Smooth muscle cell (in vitro differentiated cells): ENCODE data around the gene PHF14. TPM values are rescaled to one million over a fixed set of nuclear protein-coding genes. Genes with fewer than 3 reads are reported as not detected.

Source experiments
- DNase-seq: peaks from one replicate; lab custom pipeline; 2025; ENCODE audit not compliant: unreplicated experiment; lab: John Stamatoyannopoulos, UW
- H2AFZ ChIP-seq: fragments of 200-600 bp; sonication (generic); 2 replicates; pipeline ENCODE4 v1.6.0; 2016; ENCODE audit warnings: antibody characterized with exemption, low read depth, mild to moderate bottlenecking
- H3F3A ChIP-seq: fragments of 200-600 bp; sonication (generic); 2 replicates; pipeline ENCODE4 v1.6.0; 2017; ENCODE audit warnings: antibody characterized with exemption, low read depth
- H3K27ac ChIP-seq: fragments of 200-600 bp; sonication (generic); 2 replicates; pipeline ENCODE4 v1.5.1; 2016; ENCODE audit warnings: low read depth, mild to moderate bottlenecking
- H3K27me3 ChIP-seq: fragments of 200-600 bp; sonication (generic); 2 replicates; pipeline ENCODE4 v1.6.1; 2016; ENCODE audit warnings: low read depth, mild to moderate bottlenecking
- H3K36me3 ChIP-seq: fragments of 200-600 bp; sonication (generic); 2 replicates; pipeline ENCODE4 v1.5.1; 2016; ENCODE audit warnings: low read depth
- H3K4me1 ChIP-seq: fragments of 200-600 bp; sonication (generic); 2 replicates; pipeline ENCODE4 v1.5.1; 2016; ENCODE audit warnings: low read depth
- H3K4me2 ChIP-seq: fragments of 200-600 bp; sonication (generic); 2 replicates; pipeline ENCODE4 v1.6.0; 2016; ENCODE audit warnings: mild to moderate bottlenecking
- H3K4me3 ChIP-seq: fragments of 200-600 bp; sonication (generic); 2 replicates; pipeline ENCODE4 v1.5.1; 2016; ENCODE audit warnings: mild to moderate bottlenecking
- H3K79me2 ChIP-seq: fragments of 200-600 bp; sonication (generic); 2 replicates; pipeline ENCODE4 v1.6.0; 2016; ENCODE audit warnings: low read depth, mild to moderate bottlenecking
- H3K9ac ChIP-seq: fragments of 200-600 bp; sonication (generic); 2 replicates; pipeline ENCODE4 v1.6.0; 2016; ENCODE audit warnings: low read depth
- H3K9me3 ChIP-seq: fragments of 200-600 bp; sonication (generic); replicated peaks from 2 replicates; pipeline ENCODE4 v1.5.1; 2016; ENCODE audit warnings: low read depth
- H4K20me1 ChIP-seq: fragments of 200-600 bp; sonication (generic); 2 replicates; pipeline ENCODE4 v1.6.0; 2016; ENCODE audit warnings: low read depth
- WGBS: methylation state at CpG from one replicate; pipeline ENCODE4 v1.1.7; 2016; ENCODE audit warnings: low lambda C conversion rate; 5-methylcytosine and 5-hydroxymethylcytosine counted together
- polyA plus RNA-seq: library from polyadenylated mRNA; unstranded; fragments of >200 nt; fragmentation: Nextera tagmentation; extraction: Ambion mirVana; gene quantifications from 2 replicates; pipeline ENCODE4 v1.2.1, GENCODE V29; 2016
- total RNA-seq: library from RNA; depleted of rRNA; stranded (reverse); fragments of >200 nt; gene quantifications from 2 replicates; pipeline ENCODE4 v1.2.3, GENCODE V29; 2014
- TF ChIP-seq, protein P1 (sequence below): fragments of 200-600 bp; sonication (generic); IDR thresholded peaks from 2 replicates; pipeline ENCODE4 v1.5.1; 2017; ENCODE audit warnings: borderline replicate concordance, mild to moderate bottlenecking, antibody characterized with exemption; ENCODE audit not compliant: insufficient read depth, poor library complexity, severe bottlenecking

Gene PHF14
- total and polyA plus RNA-seq, 2 experiments from 2014 or later: 13.2 to 29.2 TPM

DNA sequence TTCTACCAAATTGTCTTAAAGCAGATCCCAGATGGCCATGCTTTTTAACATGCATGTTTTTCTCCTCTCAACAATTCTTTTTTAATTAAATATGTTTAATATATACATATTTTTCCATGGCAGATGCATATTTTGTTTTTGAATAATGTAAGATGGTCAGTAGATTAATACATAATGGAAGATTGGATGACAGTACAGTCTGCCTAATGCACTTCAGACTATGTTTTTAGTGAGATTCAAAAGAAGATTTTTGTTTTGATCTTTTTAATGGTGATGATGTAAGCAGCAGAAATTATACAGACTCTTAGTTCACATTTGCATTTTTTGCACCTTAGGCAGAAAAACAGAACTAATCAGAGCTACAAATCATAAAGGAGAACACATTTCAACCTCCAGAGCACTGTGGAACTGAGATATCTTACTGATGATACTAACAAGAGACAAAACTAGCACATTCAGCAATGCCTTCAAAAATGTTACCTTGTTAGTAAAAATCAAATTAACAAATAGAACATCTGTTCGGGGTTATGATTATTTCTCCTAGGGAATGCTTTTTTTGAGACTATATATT lies 203.4 kb downstream of the PHF14 start:
- H3K27me3 ChIP-seq: no peaks in the 10 kb centered on the region

DNA sequence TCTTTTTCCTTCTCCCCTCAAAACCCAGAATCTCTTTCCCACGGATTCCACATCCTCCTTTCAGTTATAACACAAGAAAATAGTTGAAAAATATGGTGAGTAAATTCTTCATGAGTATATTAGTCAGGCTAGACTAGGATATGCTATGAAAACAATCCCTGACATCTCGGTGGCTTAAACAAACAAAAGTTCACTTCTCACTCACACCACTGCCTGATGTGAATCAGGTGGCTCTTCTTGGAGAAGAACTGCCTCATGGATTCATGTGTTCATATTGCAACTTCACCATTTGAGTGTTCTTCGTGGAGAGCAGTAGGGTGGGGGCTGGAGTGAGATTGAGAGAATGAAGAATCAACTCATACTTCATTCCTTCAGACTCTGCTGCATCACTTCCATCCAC lies 204.1 kb downstream of the PHF14 start:
- Histone ChIP-seq H3K27ac (no peak overlapping the region), H3F3A (no peaks in the 10 kb centered on the region), H4K20me1 (no peaks in the 10 kb centered on the region), H3K9me3 (no peaks in the 10 kb centered on the region), H3K4me2 (no peak overlapping the region), H3K27me3 (no peaks in the 10 kb centered on the region), H3K4me1 (no peaks in the 10 kb centered on the region), H3K36me3 (no peaks in the 10 kb centered on the region), H2AFZ (no peak overlapping the region), H3K79me2 (no peaks in the 10 kb centered on the region), H3K9ac (no peak overlapping the region), H3K4me3 (no peak overlapping the region)
- 87% methylated on average over 3 of the region's 3 CpGs for WGBS
- DNase-seq: no peak
- TF ChIP-seq, protein P1, sequence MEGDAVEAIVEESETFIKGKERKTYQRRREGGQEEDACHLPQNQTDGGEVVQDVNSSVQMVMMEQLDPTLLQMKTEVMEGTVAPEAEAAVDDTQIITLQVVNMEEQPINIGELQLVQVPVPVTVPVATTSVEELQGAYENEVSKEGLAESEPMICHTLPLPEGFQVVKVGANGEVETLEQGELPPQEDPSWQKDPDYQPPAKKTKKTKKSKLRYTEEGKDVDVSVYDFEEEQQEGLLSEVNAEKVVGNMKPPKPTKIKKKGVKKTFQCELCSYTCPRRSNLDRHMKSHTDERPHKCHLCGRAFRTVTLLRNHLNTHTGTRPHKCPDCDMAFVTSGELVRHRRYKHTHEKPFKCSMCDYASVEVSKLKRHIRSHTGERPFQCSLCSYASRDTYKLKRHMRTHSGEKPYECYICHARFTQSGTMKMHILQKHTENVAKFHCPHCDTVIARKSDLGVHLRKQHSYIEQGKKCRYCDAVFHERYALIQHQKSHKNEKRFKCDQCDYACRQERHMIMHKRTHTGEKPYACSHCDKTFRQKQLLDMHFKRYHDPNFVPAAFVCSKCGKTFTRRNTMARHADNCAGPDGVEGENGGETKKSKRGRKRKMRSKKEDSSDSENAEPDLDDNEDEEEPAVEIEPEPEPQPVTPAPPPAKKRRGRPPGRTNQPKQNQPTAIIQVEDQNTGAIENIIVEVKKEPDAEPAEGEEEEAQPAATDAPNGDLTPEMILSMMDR: no peak

More for the DNA sequence above, 203.4 kb downstream of the PHF14 start:
- H3K4me3 ChIP-seq: no peak overlapping the region
- H3K4me1 ChIP-seq: no peaks in the 10 kb centered on the region
- H3K27ac ChIP-seq: no peak overlapping the region
- TF ChIP-seq, protein P1: no peak
- DNase-seq: no peak
- H3K9ac ChIP-seq: no peak overlapping the region
- H3K4me2 ChIP-seq: no peak overlapping the region
- WGBS: 96% methylated on average over 1 of the region's 1 CpG
- no peaks in the 10 kb centered on the region for H3K79me2 ChIP-seq
- H3K36me3 ChIP-seq: no peaks in the 10 kb centered on the region
- no peaks in the 10 kb centered on the region for H4K20me1 ChIP-seq
- H3K9me3 ChIP-seq: no peaks in the 10 kb centered on the region
- no peak overlapping the region for H2AFZ ChIP-seq
- no peaks in the 10 kb centered on the region for H3F3A ChIP-seq

DNA sequence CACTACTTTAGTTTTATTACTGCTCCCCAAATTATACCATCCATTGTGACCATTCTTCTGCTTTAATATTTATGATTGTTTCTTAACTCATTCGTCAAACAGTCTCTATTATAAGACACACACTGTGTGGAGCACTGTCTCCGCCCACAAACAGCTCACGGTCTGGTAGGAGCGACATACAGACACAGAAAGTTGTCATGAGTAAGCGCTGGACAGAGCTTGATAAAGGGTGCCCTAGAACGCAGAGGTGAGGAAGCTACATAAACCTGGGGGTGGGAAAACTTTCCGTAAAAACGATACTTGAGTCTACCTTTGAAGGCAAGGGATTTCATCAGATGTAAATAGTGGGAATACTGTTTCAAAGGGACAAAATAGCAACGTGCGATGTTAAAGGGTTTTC lies 207.9 kb downstream of the PHF14 start:
- H3K27me3 ChIP-seq: no peaks in the 10 kb centered on the region
- TF ChIP-seq, protein P1: no peak
- no peak overlapping the region for H3K4me2 ChIP-seq
- H3K36me3 ChIP-seq: no peaks in the 10 kb centered on the region
- no peak overlapping the region for H3K27ac ChIP-seq
- H3K79me2 ChIP-seq: no peaks in the 10 kb centered on the region
- H3F3A ChIP-seq: no peaks in the 10 kb centered on the region
- no peak overlapping the region for H3K9ac ChIP-seq
- no peaks in the 10 kb centered on the region for H4K20me1 ChIP-seq
- H3K9me3 ChIP-seq: no peaks in the 10 kb centered on the region
- H3K4me3 ChIP-seq: no peak overlapping the region
- 86% methylated on average over 10 of the region's 10 CpGs for WGBS
- no peak overlapping the region for H2AFZ ChIP-seq
- no peaks in the 10 kb centered on the region for H3K4me1 ChIP-seq
- DNase-seq: no peak

DNA sequence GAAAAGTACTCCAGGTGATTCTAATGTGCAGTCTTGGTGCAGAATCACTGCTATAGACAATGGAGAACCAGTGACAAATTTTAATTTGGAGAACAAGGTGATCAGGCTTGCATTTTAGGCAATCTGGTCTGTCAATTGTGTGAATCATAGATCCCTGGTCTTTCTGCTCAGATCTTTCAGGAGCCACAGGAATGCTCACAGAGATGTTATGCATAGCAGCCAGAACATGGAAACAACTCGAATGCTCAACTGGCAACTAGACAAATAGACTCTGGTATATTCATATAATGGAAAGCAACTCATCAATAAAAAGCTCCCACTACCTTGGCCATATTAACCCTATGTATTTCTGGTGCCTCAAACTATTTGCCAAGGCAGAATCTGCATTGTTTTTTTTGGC lies 209.1 kb downstream of the PHF14 start:
- WGBS: 60% methylated on average over 1 of the region's 1 CpG
- Histone ChIP-seq H4K20me1 (no peaks in the 10 kb centered on the region), H3F3A (no peaks in the 10 kb centered on the region), H2AFZ (no peak overlapping the region), H3K27ac (no peak overlapping the region), H3K4me2 (no peak overlapping the region), H3K36me3 (no peaks in the 10 kb centered on the region), H3K9me3 (no peaks in the 10 kb centered on the region), H3K4me3 (no peak overlapping the region), H3K4me1 (no peaks in the 10 kb centered on the region), H3K79me2 (no peaks in the 10 kb centered on the region), H3K9ac (no peak overlapping the region), H3K27me3 (no peaks in the 10 kb centered on the region)
- TF ChIP-seq, protein P1: no peak
- no peak for DNase-seq
